Measurements from ENCODE around the gene CNNM3.
A peak's percentile ranks its signal among the peaks of the same experiment; 100 is the strongest.

CNNM3 gene

DNA sequence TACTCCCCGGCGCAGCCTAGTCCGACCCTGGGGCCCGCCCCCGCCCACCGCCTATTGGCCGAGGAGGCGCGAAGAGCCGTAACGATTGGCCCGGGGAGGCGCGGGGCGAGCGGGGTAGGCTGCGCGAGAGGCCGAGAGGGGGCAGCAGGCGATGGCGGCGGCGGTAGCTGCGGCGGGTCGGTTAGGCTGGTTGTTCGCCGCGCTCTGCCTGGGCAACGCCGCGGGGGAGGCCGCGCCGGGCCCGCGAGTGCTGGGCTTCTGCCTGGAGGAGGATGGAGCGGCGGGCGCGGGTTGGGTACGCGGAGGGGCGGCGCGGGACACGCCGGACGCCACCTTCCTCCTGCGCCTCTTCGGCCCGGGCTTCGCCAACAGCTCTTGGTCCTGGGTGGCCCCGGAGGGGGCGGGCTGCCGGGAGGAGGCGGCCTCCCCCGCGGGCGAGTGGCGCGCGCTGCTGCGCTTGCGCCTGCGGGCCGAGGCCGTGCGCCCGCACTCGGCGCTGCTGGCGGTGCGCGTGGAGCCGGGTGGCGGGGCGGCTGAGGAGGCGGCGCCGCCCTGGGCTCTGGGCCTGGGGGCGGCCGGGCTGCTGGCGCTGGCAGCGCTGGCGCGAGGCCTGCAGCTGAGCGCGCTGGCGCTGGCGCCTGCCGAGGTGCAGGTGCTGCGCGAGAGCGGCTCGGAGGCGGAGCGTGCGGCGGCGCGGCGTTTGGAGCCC lies at the start of gene CNNM3:
CNNM3 (plus strand) TSS at position 142 of the 709 bp plus-strand sequence; CDS start at position 152, 10 bp downstream.
- TF ChIP-seq ZNF274 (IDR thresholded peaks at IDR 0.05; ENCODE audit: low read depth, low read length): no peak
- H3K4me3 ChIP-seq (ENCODE audit: low read length): peak within 1 kb of the TSS; percentile 88

GRCh38 chr2:96767135-96767871 lies 48.8 kb upstream of the CNNM3 start:
- H3K4me3 ChIP-seq (ENCODE audit: low read length): no peak overlapping the region; the same call in 1 of the 2 replicates
- TF ChIP-seq ZNF274 (IDR thresholded peaks at IDR 0.05; ENCODE audit: low read depth, low read length): no peak

DNA sequence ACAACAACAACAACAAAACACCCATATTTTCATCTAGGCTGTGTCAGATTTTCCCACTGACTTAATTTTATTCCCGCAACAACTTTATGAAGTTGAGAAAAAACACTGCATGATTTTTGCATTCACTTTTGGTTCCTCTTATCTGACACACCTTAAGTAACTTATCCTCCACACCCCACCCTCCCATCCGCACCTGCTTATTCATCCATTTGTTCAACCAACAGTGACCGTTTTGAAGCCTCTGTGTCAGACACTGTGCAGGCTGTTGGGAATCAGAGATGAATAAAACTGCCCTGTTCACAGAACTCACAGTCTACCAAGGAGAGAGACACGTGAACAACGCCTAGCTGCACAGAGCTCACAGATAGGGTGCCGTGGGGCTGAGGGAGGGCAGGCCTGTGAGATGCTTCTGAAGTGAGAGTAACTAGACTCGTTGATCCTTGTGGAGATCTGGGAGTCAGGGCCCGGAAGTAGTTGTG lies 47.9 kb upstream of the CNNM3 start:
- no peak for TF ChIP-seq ZNF274 (IDR thresholded peaks at IDR 0.05; ENCODE audit: low read depth, low read length)
- H3K4me3 ChIP-seq (ENCODE audit: low read length): no peak overlapping the region; the same call in 1 of the 2 replicates

DNA sequence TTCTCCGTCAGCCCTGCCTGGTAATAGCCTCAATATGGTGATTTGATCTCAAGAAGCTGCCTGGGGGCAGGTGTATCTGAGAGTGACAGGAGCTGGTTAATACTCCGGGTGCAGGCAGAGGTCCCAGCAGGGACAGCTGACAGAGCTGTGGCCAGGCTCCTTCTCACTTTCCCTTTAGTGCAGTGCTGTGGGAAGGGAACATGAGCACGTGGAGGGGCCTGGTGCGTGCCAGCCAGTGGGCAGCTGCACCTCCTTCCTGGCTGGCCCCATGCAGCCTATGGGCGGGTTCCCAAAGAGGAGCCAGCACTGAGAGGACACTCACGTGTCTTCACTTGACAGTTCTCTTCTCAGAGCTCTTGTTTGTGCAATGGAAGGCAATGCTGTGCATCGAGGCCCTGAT lies 46.3 kb upstream of the CNNM3 start:
- no peak for TF ChIP-seq ZNF274 (IDR thresholded peaks at IDR 0.05; ENCODE audit: low read depth, low read length)

DNA sequence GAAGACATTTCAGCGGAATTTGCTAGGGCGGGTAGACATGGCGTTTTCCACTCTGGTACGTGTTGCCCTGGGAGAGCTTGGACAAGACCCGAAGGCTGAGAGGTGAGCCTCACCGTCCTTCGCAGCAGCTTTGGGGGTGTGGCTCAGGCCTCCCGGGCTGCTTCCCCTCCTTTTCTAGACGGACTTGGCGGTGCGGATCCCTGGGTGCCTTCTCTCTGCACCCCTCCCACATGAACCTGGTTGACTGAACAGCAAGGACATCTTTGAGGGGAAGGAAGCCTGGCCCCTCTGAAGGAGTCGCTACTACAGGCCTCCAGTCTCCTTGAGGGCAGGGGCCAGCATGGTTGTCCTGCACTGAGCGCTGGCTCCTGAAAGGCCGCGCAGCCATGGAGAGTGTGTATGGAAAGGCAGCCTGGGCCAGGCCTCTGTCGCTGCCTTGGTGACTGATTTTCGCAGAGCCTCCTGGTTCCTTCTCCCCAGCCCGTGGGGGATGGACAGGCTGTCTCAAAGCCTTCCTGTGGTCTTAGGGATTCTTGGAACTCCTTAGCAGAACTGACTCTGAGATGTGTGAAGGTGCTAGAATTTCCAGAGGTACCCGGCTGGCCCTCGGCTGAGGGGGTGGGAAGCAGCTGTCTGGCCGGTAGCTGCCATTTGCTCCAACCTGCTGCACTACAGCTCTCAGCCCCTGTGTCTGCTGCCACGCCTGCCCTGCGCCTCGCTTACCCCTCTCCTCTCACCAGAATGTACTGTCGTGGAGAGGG lies 45.4 kb upstream of the CNNM3 start:
- no peak for TF ChIP-seq ZNF274 (IDR thresholded peaks at IDR 0.05; ENCODE audit: low read depth, low read length)
- no peak overlapping the region for H3K4me3 ChIP-seq (ENCODE audit: low read length)

More for the DNA sequence above, 46.3 kb upstream of the CNNM3 start:
- H3K4me3 ChIP-seq (ENCODE audit: low read length): no peak overlapping the region

DNA sequence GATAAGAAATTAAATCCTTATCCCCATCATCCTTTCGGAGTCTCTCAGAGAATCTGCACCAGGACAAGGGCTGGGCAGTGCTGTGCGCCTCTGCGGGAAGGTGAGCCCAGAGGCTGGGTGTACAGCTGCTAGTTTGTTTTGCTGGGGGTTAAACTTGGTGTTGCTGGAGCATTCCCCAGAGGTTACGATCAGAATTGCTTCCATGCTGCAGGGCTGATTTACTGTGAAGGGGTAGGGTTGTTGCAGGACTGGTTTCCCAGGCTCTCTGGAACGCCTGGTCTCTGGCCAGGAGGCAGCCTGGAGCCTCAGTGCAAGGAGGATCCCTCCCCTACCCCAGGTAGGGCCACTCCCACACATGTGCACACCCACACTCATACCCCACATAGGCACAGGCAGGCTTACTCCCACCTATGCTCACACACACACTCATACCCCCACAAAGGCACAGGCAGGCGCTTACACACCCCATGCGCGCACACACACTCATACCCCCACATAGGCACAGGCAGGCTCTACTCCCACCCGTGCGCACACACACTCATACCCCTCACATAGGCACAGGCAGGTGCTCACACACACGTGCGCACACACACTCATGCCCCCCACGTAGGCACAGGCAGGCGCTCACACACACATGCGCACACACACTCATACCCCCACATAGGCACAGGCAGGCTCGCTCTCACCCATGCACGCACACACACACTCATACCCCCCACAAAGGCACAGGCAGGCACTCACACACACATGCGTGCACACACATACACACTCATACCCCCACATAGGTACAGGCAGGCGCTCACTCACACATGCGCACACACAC lies 44.1 kb upstream of the CNNM3 start:
- no peak overlapping the region for H3K4me3 ChIP-seq (ENCODE audit: low read length)

GRCh38 chr2:96772903-96773671 lies 43.0 kb upstream of the CNNM3 start:
- TF ChIP-seq ZNF274 (IDR thresholded peaks at IDR 0.05; ENCODE audit: low read depth, low read length): no peak
- peak overlapping the region; percentile 21; the same call in 1 of the 2 replicates for H3K4me3 ChIP-seq (ENCODE audit: low read length)

More for the DNA sequence above, 44.1 kb upstream of the CNNM3 start:
- no peak for TF ChIP-seq ZNF274 (IDR thresholded peaks at IDR 0.05; ENCODE audit: low read depth, low read length)

- no peak for TF ChIP-seq ZNF274 (IDR thresholded peaks at IDR 0.05; ENCODE audit: low read depth, low read length)
- H3K4me3 ChIP-seq (ENCODE audit: low read length): peak overlapping the region; percentile 32; the same call in 1 of the 2 replicates
Measured at GRCh38 chr2:96773922-96774321, 42.1 kb upstream of the CNNM3 start.

- TF ChIP-seq ZNF274 (IDR thresholded peaks at IDR 0.05; ENCODE audit: low read depth, low read length): no peak
- H3K4me3 ChIP-seq (ENCODE audit: low read length): no peak overlapping the region
Measured at GRCh38 chr2:96775160-96775559, 40.9 kb upstream of the CNNM3 start.

DNA sequence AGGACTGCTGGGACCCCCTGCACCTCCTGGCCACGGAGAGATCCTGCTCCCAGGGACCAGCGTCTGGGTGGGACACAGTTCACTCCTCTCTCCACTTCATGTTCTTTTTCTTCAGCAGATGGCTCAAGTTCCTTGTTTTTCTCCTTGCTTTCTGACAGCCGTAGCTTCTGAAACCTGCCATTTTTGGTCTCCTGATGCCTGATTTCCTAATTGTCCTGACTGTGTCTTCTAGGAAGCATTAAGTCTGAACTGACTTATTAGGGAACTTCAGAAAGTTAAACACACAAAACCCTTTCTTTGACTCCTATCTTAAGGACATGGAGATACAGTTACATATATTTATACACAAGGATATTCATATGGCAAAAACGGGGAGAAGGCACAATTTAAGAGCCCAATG lies 32.7 kb upstream of the CNNM3 start:
- H3K4me3 ChIP-seq (ENCODE audit: low read length): no peak overlapping the region
- no peak for TF ChIP-seq ZNF274 (IDR thresholded peaks at IDR 0.05; ENCODE audit: low read depth, low read length)

GRCh38 chr2:96787411-96787810 lies 28.7 kb upstream of the CNNM3 start:
- no peak overlapping the region for H3K4me3 ChIP-seq (ENCODE audit: low read length)
- no peak for TF ChIP-seq ZNF274 (IDR thresholded peaks at IDR 0.05; ENCODE audit: low read depth, low read length)

- no peak for TF ChIP-seq ZNF274 (IDR thresholded peaks at IDR 0.05; ENCODE audit: low read depth, low read length)
Measured at GRCh38 chr2:96788442-96789244, 27.4 kb upstream of the CNNM3 start.

More at GRCh38 chr2:96788442-96789244, 27.4 kb upstream of the CNNM3 start:
- no peak overlapping the region for H3K4me3 ChIP-seq (ENCODE audit: low read length)
